GM23338 (cell line): ENCODE results near the gene ANKFY1. TPM values are rescaled to one million over a fixed set of nuclear protein-coding genes. Genes with fewer than 3 reads are reported as not detected.

Source experiments
- ATAC-seq: fragments of 200-7000 bp; cut with Tn5 transposase; 3 replicates; pipeline ENCODE4 v1.9.1; 2020
- DNase-seq: peaks from one replicate; pipeline ENCODE4 v3.0.0-alpha.2; 2015; ENCODE audit warnings: low spot score
- H2AFZ ChIP-seq: fragments of 200-600 bp; sonication (generic); 2 replicates; pipeline ENCODE4 v1.8.0; 2016; ENCODE audit warnings: antibody characterized with exemption, mild to moderate bottlenecking, moderate library complexity
- H3F3A ChIP-seq: fragments of 200-600 bp; sonication (generic); replicated peaks from 2 replicates; pipeline ENCODE4 v1.8.0; 2017; ENCODE audit warnings: antibody characterized with exemption, mixed run types, low read depth
- H3K27ac ChIP-seq: fragments of 200-600 bp; sonication (generic); 2 replicates; pipeline ENCODE4 v1.6.1; 2016; ENCODE audit warnings: low read depth
- H3K27me3 ChIP-seq: fragments of 200-600 bp; sonication (generic); 2 replicates; pipeline ENCODE4 v1.8.0; 2016; ENCODE audit warnings: mild to moderate bottlenecking, mixed run types, moderate library complexity; ENCODE audit not compliant: insufficient read depth
- H3K36me3 ChIP-seq: fragments of 200-600 bp; sonication (generic); 2 replicates; pipeline ENCODE4 v1.8.0; 2016; ENCODE audit warnings: mild to moderate bottlenecking; ENCODE audit not compliant: insufficient read depth
- H3K4me1 ChIP-seq: fragments of 200-600 bp; sonication (generic); 2 replicates; pipeline ENCODE4 v1.8.0; 2016; ENCODE audit warnings: mild to moderate bottlenecking, moderate library complexity; ENCODE audit not compliant: insufficient read depth
- H3K4me2 ChIP-seq: fragments of 200-600 bp; sonication (generic); 2 replicates; pipeline ENCODE4 v1.7.1; 2017; ENCODE audit warnings: mixed run types
- H3K4me3 ChIP-seq: fragments of 200-600 bp; sonication (generic); 2 replicates; pipeline ENCODE4 v1.6.1; 2016; ENCODE audit warnings: mixed run types
- H3K79me2 ChIP-seq: fragments of 200-600 bp; sonication (generic); replicated peaks from 2 replicates; pipeline ENCODE4 v1.8.0; 2017; ENCODE audit warnings: mild to moderate bottlenecking; ENCODE audit not compliant: insufficient read depth
- H3K9me2 ChIP-seq: fragments of 200-600 bp; sonication (generic); 2 replicates; pipeline ENCODE4 v1.8.0; 2017; ENCODE audit not compliant: insufficient read depth
- H4K20me1 ChIP-seq: fragments of 200-600 bp; sonication (generic); replicated peaks from 2 replicates; pipeline ENCODE4 v1.8.0; 2017; ENCODE audit warnings: mild to moderate bottlenecking; ENCODE audit not compliant: insufficient read depth
- H3K27ac Mint-ChIP-seq: 2 replicates; pipeline ENCODE4 v1.8.0; 2020; ENCODE audit warnings: inconsistent platforms, mild to moderate bottlenecking, moderate library complexity, mixed read lengths
- H3K27me3 Mint-ChIP-seq: 3 replicates; pipeline ENCODE4 v1.8.0; 2022; ENCODE audit warnings: low read depth, mild to moderate bottlenecking, moderate library complexity, mixed read lengths, inconsistent platforms; ENCODE audit not compliant: insufficient read depth, poor library complexity
- H3K36me3 Mint-ChIP-seq: 3 replicates; pipeline ENCODE4 v1.8.0; 2021; ENCODE audit warnings: low read depth, mild to moderate bottlenecking, inconsistent platforms, moderate library complexity, mixed read lengths
- H3K4me1 Mint-ChIP-seq: 3 replicates; pipeline ENCODE4 v1.8.0; 2020; ENCODE audit warnings: mild to moderate bottlenecking, inconsistent platforms, mixed read lengths
- H3K4me3 Mint-ChIP-seq: 3 replicates; pipeline ENCODE4 v1.8.0; 2021; ENCODE audit warnings: moderate library complexity, mild to moderate bottlenecking, inconsistent platforms, mixed read lengths
- H3K9me3 Mint-ChIP-seq: 3 replicates; pipeline ENCODE4 v1.8.0; 2020; ENCODE audit warnings: moderate library complexity, mild to moderate bottlenecking, inconsistent platforms, mixed read lengths
- CREB1 ChIP-seq: fragments of 250-450 bp; sonication (Bioruptor Pico); IDR thresholded peaks from 2 replicates; pipeline ENCODE4 v1.5.0; 2020; ENCODE audit warnings: low read depth, mild to moderate bottlenecking, moderate library complexity
- ETS1 ChIP-seq: IDR thresholded peaks from 2 replicates; pipeline ENCODE4 v1.6.1; 2016; ENCODE audit warnings: antibody characterized with exemption
- EZH2 ChIP-seq: fragments of 200-600 bp; sonication (generic); IDR thresholded peaks from one replicate; pipeline ENCODE4 v1.8.0; 2017; ENCODE audit warnings: antibody characterized with exemption, mild to moderate bottlenecking, low read depth; ENCODE audit not compliant: unreplicated experiment
- EZH2phosphoT487 ChIP-seq: fragments of 200-600 bp; sonication (generic); IDR thresholded peaks from one replicate; pipeline ENCODE4 v1.8.1; 2018; ENCODE audit warnings: antibody characterized with exemption; ENCODE audit not compliant: unreplicated experiment
- JUNB ChIP-seq: IDR thresholded peaks from one replicate; pipeline ENCODE4 v1.6.1; 2016; ENCODE audit warnings: antibody characterized with exemption; ENCODE audit not compliant: unreplicated experiment
- NANOG ChIP-seq: IDR thresholded peaks from 2 replicates; pipeline ENCODE4 v1.6.1; 2016; ENCODE audit warnings: antibody characterized with exemption, borderline replicate concordance
- POLR2AphosphoS5 ChIP-seq: IDR thresholded peaks from 2 replicates; pipeline ENCODE4 v1.6.1; 2016; ENCODE audit warnings: antibody characterized with exemption, low read depth
- STAT1 ChIP-seq: IDR thresholded peaks from one replicate; pipeline ENCODE4 v1.6.1; 2016; ENCODE audit warnings: antibody characterized with exemption; ENCODE audit not compliant: unreplicated experiment
- ZNF114 ChIP-seq: fragments of 250-450 bp; sonication (Bioruptor Pico); IDR thresholded peaks from 2 replicates; pipeline ENCODE4 v1.5.0; 2020; ENCODE audit warnings: mild to moderate bottlenecking, moderate library complexity
- ZNF331 ChIP-seq: fragments of 250-450 bp; sonication (Bioruptor Pico); IDR thresholded peaks from 2 replicates; pipeline ENCODE4 v1.5.0; 2020; ENCODE audit warnings: low read depth, mild to moderate bottlenecking, moderate library complexity
- polyA plus RNA-seq: library from polyadenylated mRNA; unstranded; fragments of >200 nt; fragmentation: Nextera tagmentation; extraction: Ambion mirVana; gene quantifications from 2 replicates; pipeline ENCODE4 v1.2.1, GENCODE V29; 2016
- total RNA-seq: library from RNA; depleted of rRNA; stranded (reverse); fragments of >200 nt; shearing (Covaris generic); gene quantifications from 2 replicates; pipeline ENCODE4 v1.2.3, GENCODE V29; 2014
- TF ChIP-seq, protein P1 (sequence below), 2 experiments: fragments of 200-600 bp in 1 of 2; sonication (generic) in 1 of 2; conservative IDR thresholded peaks; 2 replicates each; pipeline versions ENCODE4 v1.5.1 to v1.6.1; 2016 to 2017; ENCODE audit warnings: antibody characterized with exemption in 2 of 2, low read depth in 2 of 2, mild to moderate bottlenecking in 2 of 2, moderate library complexity in 1 of 2
- TF ChIP-seq, protein P2 (sequence below): fragments of 250-450 bp; sonication (Bioruptor Pico); IDR thresholded peaks from 2 replicates; pipeline ENCODE4 v1.5.0; 2020; ENCODE audit warnings: mild to moderate bottlenecking, moderate library complexity
- TF ChIP-seq, protein P3 (sequence below): IDR thresholded peaks from one replicate; pipeline ENCODE4 v1.6.1; 2018; ENCODE audit warnings: antibody characterized with exemption; ENCODE audit not compliant: unreplicated experiment

Gene ANKFY1
- total and polyA plus RNA-seq, 2 experiments from 2014 or later = 12.9 to 44.4 TPM

DNA sequence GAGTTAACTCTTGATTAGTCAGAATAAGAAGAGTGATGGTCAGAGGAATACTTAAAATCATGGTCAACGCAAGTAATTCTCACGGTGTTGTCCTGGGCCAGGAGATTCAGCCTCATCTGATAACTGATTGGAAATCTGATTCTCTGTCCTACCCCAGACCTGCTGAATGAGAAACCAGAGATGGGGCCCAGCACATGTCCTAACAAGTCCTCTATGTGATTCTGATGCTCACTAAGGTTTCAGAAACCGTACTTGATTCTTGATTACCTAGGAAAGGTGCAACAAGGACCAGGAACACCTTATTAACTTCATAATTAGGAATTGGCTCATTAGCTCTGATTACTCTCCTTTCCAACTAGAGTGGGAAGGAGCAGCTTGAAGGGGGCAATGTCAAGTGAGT lies 44.5 kb downstream of the ANKFY1 start:
- Histone ChIP-seq H3K36me3 (0 out of 2 replicates have a peak, but pooled peaks cover 3% of the 10 kb centered on the region), H3K9me2 (no peaks in the 10 kb centered on the region), H3K27me3 (no peaks in the 10 kb centered on the region), H3K4me3 (no peak overlapping the region), H3K4me1 (no peaks in the 10 kb centered on the region), H3K4me2 (no peak overlapping the region), H3F3A (no peaks in the 10 kb centered on the region; the same call in 1 of the 2 replicates), H3K27ac (peak overlapping the region; percentile 75), H4K20me1 (no peaks in the 10 kb centered on the region; the same call in 1 of the 2 replicates), H2AFZ (no peak overlapping the region), H3K79me2 (peaks cover 18% of the 10 kb centered on the region)
- Mint-ChIP-seq H3K4me3 (no peak overlapping the region), H3K9me3 (no peaks in the 10 kb centered on the region), H3K27ac (0 out of 2 replicates have a peak overlapping the region, but pooled peaks have one; percentile 44), H3K36me3 (peaks cover 28% of the 10 kb centered on the region; the same call in 2 of the 3 replicates), H3K27me3 (peaks cover 3% of the 10 kb centered on the region), H3K4me1 (peaks cover 4% of the 10 kb centered on the region; the same call in 1 of the 3 replicates)
- no peak for TF ChIP-seq CREB1 (CRISPR knock-in tag)
- TF ChIP-seq ZNF114 (CRISPR knock-in tag) = no peak
- no peak for TF ChIP-seq ZNF331 (CRISPR knock-in tag)
- TF ChIP-seq EZH2phosphoT487 = no peak
- TF ChIP-seq ETS1 = no peak
- no peak for TF ChIP-seq STAT1
- TF ChIP-seq NANOG = no peak
- no peak for TF ChIP-seq JUNB
- TF ChIP-seq, protein P1, sequence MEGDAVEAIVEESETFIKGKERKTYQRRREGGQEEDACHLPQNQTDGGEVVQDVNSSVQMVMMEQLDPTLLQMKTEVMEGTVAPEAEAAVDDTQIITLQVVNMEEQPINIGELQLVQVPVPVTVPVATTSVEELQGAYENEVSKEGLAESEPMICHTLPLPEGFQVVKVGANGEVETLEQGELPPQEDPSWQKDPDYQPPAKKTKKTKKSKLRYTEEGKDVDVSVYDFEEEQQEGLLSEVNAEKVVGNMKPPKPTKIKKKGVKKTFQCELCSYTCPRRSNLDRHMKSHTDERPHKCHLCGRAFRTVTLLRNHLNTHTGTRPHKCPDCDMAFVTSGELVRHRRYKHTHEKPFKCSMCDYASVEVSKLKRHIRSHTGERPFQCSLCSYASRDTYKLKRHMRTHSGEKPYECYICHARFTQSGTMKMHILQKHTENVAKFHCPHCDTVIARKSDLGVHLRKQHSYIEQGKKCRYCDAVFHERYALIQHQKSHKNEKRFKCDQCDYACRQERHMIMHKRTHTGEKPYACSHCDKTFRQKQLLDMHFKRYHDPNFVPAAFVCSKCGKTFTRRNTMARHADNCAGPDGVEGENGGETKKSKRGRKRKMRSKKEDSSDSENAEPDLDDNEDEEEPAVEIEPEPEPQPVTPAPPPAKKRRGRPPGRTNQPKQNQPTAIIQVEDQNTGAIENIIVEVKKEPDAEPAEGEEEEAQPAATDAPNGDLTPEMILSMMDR (conservative IDR thresholded peaks at IDR 0.05; ENCODE audit: low read depth in 2 of 2) = no peak
- no peak for TF ChIP-seq POLR2AphosphoS5
- TF ChIP-seq, protein P2, sequence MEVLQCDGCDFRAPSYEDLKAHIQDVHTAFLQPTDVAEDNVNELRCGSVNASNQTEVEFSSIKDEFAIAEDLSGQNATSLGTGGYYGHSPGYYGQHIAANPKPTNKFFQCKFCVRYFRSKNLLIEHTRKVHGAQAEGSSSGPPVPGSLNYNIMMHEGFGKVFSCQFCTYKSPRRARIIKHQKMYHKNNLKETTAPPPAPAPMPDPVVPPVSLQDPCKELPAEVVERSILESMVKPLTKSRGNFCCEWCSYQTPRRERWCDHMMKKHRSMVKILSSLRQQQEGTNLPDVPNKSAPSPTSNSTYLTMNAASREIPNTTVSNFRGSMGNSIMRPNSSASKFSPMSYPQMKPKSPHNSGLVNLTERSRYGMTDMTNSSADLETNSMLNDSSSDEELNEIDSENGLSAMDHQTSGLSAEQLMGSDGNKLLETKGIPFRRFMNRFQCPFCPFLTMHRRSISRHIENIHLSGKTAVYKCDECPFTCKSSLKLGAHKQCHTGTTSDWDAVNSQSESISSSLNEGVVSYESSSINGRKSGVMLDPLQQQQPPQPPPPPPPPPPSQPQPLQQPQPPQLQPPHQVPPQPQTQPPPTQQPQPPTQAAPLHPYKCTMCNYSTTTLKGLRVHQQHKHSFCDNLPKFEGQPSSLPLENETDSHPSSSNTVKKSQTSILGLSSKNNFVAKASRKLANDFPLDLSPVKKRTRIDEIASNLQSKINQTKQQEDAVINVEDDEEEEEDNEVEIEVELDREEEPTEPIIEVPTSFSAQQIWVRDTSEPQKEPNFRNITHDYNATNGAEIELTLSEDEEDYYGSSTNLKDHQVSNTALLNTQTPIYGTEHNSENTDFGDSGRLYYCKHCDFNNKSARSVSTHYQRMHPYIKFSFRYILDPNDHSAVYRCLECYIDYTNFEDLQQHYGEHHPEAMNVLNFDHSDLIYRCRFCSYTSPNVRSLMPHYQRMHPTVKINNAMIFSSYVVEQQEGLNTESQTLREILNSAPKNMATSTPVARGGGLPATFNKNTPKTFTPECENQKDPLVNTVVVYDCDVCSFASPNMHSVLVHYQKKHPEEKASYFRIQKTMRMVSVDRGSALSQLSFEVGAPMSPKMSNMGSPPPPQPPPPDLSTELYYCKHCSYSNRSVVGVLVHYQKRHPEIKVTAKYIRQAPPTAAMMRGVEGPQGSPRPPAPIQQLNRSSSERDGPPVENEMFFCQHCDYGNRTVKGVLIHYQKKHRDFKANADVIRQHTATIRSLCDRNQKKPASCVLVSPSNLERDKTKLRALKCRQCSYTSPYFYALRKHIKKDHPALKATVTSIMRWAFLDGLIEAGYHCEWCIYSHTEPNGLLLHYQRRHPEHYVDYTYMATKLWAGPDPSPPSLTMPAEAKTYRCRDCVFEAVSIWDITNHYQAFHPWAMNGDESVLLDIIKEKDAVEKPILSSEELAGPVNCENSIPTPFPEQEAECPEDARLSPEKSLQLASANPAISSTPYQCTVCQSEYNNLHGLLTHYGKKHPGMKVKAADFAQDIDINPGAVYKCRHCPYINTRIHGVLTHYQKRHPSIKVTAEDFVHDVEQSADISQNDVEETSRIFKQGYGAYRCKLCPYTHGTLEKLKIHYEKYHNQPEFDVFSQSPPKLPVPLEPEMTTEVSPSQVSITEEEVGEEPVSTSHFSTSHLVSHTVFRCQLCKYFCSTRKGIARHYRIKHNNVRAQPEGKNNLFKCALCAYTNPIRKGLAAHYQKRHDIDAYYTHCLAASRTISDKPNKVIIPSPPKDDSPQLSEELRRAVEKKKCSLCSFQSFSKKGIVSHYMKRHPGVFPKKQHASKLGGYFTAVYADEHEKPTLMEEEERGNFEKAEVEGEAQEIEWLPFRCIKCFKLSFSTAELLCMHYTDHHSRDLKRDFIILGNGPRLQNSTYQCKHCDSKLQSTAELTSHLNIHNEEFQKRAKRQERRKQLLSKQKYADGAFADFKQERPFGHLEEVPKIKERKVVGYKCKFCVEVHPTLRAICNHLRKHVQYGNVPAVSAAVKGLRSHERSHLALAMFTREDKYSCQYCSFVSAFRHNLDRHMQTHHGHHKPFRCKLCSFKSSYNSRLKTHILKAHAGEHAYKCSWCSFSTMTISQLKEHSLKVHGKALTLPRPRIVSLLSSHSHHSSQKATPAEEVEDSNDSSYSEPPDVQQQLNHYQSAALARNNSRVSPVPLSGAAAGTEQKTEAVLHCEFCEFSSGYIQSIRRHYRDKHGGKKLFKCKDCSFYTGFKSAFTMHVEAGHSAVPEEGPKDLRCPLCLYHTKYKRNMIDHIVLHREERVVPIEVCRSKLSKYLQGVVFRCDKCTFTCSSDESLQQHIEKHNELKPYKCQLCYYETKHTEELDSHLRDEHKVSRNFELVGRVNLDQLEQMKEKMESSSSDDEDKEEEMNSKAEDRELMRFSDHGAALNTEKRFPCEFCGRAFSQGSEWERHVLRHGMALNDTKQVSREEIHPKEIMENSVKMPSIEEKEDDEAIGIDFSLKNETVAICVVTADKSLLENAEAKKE (CRISPR knock-in tag) = no peak
- no peak for TF ChIP-seq EZH2
- TF ChIP-seq, protein P3, sequence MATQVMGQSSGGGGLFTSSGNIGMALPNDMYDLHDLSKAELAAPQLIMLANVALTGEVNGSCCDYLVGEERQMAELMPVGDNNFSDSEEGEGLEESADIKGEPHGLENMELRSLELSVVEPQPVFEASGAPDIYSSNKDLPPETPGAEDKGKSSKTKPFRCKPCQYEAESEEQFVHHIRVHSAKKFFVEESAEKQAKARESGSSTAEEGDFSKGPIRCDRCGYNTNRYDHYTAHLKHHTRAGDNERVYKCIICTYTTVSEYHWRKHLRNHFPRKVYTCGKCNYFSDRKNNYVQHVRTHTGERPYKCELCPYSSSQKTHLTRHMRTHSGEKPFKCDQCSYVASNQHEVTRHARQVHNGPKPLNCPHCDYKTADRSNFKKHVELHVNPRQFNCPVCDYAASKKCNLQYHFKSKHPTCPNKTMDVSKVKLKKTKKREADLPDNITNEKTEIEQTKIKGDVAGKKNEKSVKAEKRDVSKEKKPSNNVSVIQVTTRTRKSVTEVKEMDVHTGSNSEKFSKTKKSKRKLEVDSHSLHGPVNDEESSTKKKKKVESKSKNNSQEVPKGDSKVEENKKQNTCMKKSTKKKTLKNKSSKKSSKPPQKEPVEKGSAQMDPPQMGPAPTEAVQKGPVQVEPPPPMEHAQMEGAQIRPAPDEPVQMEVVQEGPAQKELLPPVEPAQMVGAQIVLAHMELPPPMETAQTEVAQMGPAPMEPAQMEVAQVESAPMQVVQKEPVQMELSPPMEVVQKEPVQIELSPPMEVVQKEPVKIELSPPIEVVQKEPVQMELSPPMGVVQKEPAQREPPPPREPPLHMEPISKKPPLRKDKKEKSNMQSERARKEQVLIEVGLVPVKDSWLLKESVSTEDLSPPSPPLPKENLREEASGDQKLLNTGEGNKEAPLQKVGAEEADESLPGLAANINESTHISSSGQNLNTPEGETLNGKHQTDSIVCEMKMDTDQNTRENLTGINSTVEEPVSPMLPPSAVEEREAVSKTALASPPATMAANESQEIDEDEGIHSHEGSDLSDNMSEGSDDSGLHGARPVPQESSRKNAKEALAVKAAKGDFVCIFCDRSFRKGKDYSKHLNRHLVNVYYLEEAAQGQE = no peak
- ATAC-seq (no peak), DNase-seq (no peak)
